Non-pigmented ciliary epithelial cell (primary cell): Measurements from ENCODE around the gene ATP13A3.
A peak's percentile ranks its signal among the peaks of the same experiment; 100 is the strongest.
"Not testable (repeated sequence)": the region's sequence is repeated elsewhere in the genome, so short reads cannot be mapped to it uniquely, and the experiment has no call there.

Experiments used
- DNase-seq: peaks from one replicate; pipeline ENCODE4 v3.0.0-alpha.2; 2010; ENCODE audit warnings: low read depth

Gene ATP13A3

GRCh38 chr3:194486540-194487288, at the start of gene ATP13A3:
TSS of gene ATP13A3 (minus strand) at chr3:194487002. CDS start at chr3:194462190, 24,812 bp downstream.
- no peak for DNase-seq

GRCh38 chr3:194535199-194535598, 48.4 kb upstream of the ATP13A3 start:
- not testable (repeated sequence) for DNase-seq

GRCh38 chr3:194534243-194534642, 47.4 kb upstream of the ATP13A3 start:
- DNase-seq = no peak

- no peak for DNase-seq
Observed at GRCh38 chr3:194532591-194532990, 45.8 kb upstream of the ATP13A3 start.

- no peak for DNase-seq
Observed at GRCh38 chr3:194527726-194528125, 40.9 kb upstream of the ATP13A3 start.

GRCh38 chr3:194526164-194526563, 39.4 kb upstream of the ATP13A3 start:
- DNase-seq = no peak

GRCh38 chr3:194522579-194523046, 35.8 kb upstream of the ATP13A3 start:
- no peak for DNase-seq

- DNase-seq = peak; percentile 45
Observed at GRCh38 chr3:194521510-194522260, 34.9 kb upstream of the ATP13A3 start.

- not testable (repeated sequence) for DNase-seq
Observed at GRCh38 chr3:194520682-194521162, 33.9 kb upstream of the ATP13A3 start.

GRCh38 chr3:194520201-194520600, 33.4 kb upstream of the ATP13A3 start:
- not testable (repeated sequence) for DNase-seq

GRCh38 chr3:194518652-194519051, 31.9 kb upstream of the ATP13A3 start:
- no peak for DNase-seq

- no peak for DNase-seq
Observed at GRCh38 chr3:194517333-194517732, 30.5 kb upstream of the ATP13A3 start.

- DNase-seq = no peak
Observed at GRCh38 chr3:194514626-194515025, 27.8 kb upstream of the ATP13A3 start.

- DNase-seq = no peak
Observed at GRCh38 chr3:194512895-194513601, 26.2 kb upstream of the ATP13A3 start.

- DNase-seq = no peak
Observed at GRCh38 chr3:194508491-194509453, 22.0 kb upstream of the ATP13A3 start.

- no peak for DNase-seq
Observed at GRCh38 chr3:194507571-194507970, 20.8 kb upstream of the ATP13A3 start.

GRCh38 chr3:194505791-194506415, 19.1 kb upstream of the ATP13A3 start:
- no peak for DNase-seq

- no peak for DNase-seq
Observed at GRCh38 chr3:194504861-194505260, 18.1 kb upstream of the ATP13A3 start.

GRCh38 chr3:194504146-194504545, 17.3 kb upstream of the ATP13A3 start:
- DNase-seq = no peak

GRCh38 chr3:194503081-194503531, 16.3 kb upstream of the ATP13A3 start:
- DNase-seq = no peak

GRCh38 chr3:194500198-194500597, 13.4 kb upstream of the ATP13A3 start:
- no peak for DNase-seq
